GM12891 (cell line): ENCODE results near the gene NUTF2.

ENCODE experiments used
- DNase-seq: peaks from one replicate; pipeline ENCODE4 v3.0.0; 2011; ENCODE audit warnings: low spot score; ENCODE audit not compliant: insufficient read length
- FAIRE-seq: peaks from 2 replicates; lab custom pipeline; 2011; peaks lifted over from hg19 to GRCh38; lab: Jason Lieb, UNC
- PAX5 ChIP-seq: IDR thresholded peaks from 2 replicates; pipeline ENCODE4 v1.6.1; 2011; ENCODE audit warnings: low read length, moderate library complexity, mild to moderate bottlenecking; ENCODE audit not compliant: insufficient read depth, severe bottlenecking
- POLR2A ChIP-seq: IDR thresholded peaks from 2 replicates; pipeline ENCODE4 v1.6.1; 2011; ENCODE audit warnings: low read depth, low read length, control low read depth
- POLR2AphosphoS5 ChIP-seq: IDR thresholded peaks from 2 replicates; pipeline ENCODE4 v1.6.1; 2011; ENCODE audit warnings: low read depth, low read length, control low read depth
- POU2F2 ChIP-seq: IDR thresholded peaks from 2 replicates; pipeline ENCODE4 v1.6.1; 2011; ENCODE audit warnings: low read depth, mild to moderate bottlenecking, control low read depth, low read length, moderate library complexity
- SPI1 ChIP-seq: IDR thresholded peaks from 2 replicates; pipeline ENCODE4 v1.6.1; 2011; ENCODE audit warnings: low read depth, low read length, control low read depth
- TAF1 ChIP-seq: IDR thresholded peaks from 2 replicates; pipeline ENCODE4 v1.6.1; 2011; ENCODE audit warnings: low read depth, low read length, control low read depth

Gene NUTF2

GRCh38 chr16:67811899-67812298 lies 34.8 kb upstream of the NUTF2 start:
- TF ChIP-seq PAX5 (no peak), TAF1 (no peak), POU2F2 (no peak), POLR2A (no peak), POLR2AphosphoS5 (no peak), SPI1 (no peak)
- no peak for FAIRE-seq

DNA sequence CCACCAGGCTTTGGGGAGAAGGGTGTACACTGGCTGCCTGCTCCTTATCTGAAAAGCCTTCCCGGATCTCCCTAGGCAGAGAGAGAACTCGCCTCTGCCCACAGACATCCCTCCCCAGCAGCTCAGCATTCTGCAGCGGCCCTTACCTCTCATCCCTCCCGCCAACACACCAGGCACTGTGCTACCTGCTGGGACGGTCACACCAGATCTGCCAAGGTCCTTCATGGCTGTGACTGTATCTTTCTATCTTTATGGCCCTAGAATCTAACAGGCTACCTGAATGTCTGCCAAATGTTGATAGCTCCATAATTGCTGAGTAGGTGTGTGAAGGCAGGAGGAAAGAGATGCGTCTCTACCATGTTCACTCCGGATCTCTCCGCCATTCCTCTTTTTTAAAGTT lies 32.2 kb upstream of the NUTF2 start:
- no peak for TF ChIP-seq SPI1
- TF ChIP-seq PAX5 = no peak
- TF ChIP-seq POLR2AphosphoS5 = no peak
- TF ChIP-seq POLR2A = no peak
- TF ChIP-seq TAF1 = no peak
- no peak for TF ChIP-seq POU2F2
- FAIRE-seq = no peak
- no peak for DNase-seq

More at GRCh38 chr16:67811899-67812298, 34.8 kb upstream of the NUTF2 start:
- DNase-seq = no peak

DNA sequence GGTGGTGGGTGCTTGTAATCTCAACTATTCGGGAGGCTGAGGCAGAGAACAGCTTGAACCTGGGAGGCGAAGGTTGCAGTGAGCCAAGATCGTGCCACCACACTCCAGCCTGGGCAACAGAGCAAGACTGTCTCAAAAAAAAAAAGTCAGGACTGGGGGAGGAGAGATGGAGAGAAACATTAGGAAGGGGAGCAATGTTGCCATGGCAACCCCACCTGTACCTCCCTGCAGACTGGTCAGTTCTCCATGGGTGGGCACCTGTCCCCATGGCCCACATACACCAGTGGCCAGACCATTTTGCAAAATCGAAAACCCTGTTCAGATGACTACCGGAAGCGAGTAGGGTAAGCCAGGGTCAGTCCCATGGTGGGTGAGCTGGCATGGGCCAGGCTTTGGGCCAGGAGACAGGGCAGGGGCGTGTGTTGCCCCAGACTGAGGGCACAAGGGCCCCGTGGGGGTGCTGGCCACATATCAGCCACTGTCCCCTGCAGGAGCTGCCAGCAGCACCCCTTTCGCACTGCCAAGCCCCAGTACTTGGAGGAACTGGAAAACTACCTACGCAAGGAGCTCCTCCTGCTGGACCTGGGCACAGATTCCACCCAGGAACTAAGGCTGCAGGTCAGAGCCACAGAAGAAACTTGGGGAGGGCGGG lies 26.0 kb upstream of the NUTF2 start:
- TF ChIP-seq POLR2A = no peak
- TF ChIP-seq SPI1 = no peak
- TF ChIP-seq TAF1 = no peak
- no peak for TF ChIP-seq POLR2AphosphoS5
- no peak for FAIRE-seq
- no peak for DNase-seq

- DNase-seq (no peak), FAIRE-seq (no peak)
- no peak for TF ChIP-seq POLR2A
- no peak for TF ChIP-seq SPI1
- TF ChIP-seq POU2F2 = no peak
- TF ChIP-seq TAF1 = no peak
- no peak for TF ChIP-seq PAX5
These were observed 24.2 kb upstream of the NUTF2 start for GRCh38 chr16:67822511-67822910.

GRCh38 chr16:67825119-67825518 lies 21.6 kb upstream of the NUTF2 start:
- DNase-seq (no peak), FAIRE-seq (no peak)
- TF ChIP-seq PAX5 = no peak
- no peak for TF ChIP-seq POLR2AphosphoS5
- TF ChIP-seq POLR2A = no peak
- TF ChIP-seq TAF1 = no peak
- no peak for TF ChIP-seq SPI1
- no peak for TF ChIP-seq POU2F2

- FAIRE-seq (no peak), DNase-seq (no peak)
These were observed 20.8 kb upstream of the NUTF2 start for GRCh38 chr16:67825906-67826305.

GRCh38 chr16:67828651-67829050 lies 18.1 kb upstream of the NUTF2 start:
- DNase-seq (no peak), FAIRE-seq (no peak)
- no peak for TF ChIP-seq PAX5
- no peak for TF ChIP-seq SPI1
- TF ChIP-seq POLR2A = no peak
- TF ChIP-seq POLR2AphosphoS5 = no peak
- no peak for TF ChIP-seq POU2F2
- no peak for TF ChIP-seq TAF1

More at GRCh38 chr16:67825906-67826305, 20.8 kb upstream of the NUTF2 start:
- TF ChIP-seq PAX5 (no peak), TAF1 (no peak), POLR2AphosphoS5 (no peak), SPI1 (no peak), POLR2A (no peak), POU2F2 (no peak)

DNA sequence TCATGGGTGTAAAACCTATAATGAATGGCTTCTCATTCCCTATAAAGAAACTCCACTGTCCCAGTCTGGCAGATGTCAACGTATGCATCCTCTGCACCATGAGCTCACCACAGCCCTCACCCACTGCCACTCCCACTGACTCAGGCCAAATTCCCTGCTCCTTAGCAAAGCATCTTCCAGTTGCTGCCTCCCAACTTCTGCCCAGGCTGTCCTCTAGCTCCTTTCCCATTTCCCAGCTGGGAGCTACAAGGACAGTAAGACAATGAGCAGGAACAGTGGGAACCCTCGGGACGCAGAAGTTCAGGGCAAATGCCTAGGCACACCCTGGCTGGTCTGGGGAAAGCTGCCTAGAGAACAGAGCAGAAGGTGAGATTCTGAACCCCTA lies 13.7 kb upstream of the NUTF2 start:
- no peak for FAIRE-seq
- no peak for DNase-seq
- TF ChIP-seq PAX5 (no peak), POLR2AphosphoS5 (no peak), POLR2A (no peak), POU2F2 (no peak), TAF1 (no peak), SPI1 (no peak)

DNA sequence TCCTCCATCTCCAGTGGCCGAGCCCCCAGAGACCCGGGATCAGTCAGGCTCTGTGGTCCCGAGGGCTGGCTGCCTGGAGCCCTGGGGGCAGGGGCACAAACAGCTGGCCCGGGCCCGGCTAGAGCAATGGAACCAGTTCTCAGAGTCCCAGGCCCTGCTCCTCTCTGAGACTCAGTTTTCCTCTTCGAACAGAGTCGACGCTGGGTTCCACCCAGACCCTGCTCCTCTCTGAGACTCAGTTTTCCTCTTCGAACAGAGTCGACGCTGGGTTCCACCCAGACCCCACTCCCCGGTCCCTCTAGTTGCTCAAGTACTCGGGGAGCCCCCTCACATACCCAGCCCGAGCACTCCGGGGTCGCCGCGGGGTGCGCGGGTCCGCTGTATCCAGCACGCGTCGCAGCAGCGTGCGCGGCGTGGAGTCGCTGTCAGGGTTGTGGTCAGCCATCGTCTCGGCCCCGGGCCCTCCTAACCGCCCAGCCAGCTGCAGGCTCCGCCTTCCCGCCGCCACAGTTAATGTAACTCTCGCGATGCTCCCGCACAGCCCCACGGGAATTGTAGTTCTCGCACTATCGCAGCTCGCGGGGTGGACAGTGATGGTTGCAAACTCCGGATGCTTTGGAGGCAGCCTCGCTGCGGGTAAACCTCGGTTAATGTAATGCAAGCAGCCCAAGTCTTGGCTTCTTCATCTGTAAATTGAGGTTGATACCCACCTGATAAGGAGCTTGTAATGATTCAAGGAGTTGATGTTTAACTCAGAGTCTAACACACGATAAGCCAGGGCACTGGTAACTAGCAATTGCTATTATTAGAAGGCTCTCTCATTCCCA lies 13.1 kb upstream of the NUTF2 start:
- TF ChIP-seq TAF1 = peak; percentile 99
- peak; percentile 85 for TF ChIP-seq POLR2AphosphoS5
- peak; percentile 88 for TF ChIP-seq POU2F2
- TF ChIP-seq POLR2A = peak; percentile 90
- no peak for TF ChIP-seq SPI1
- TF ChIP-seq PAX5 = no peak
- DNase-seq = peak; percentile 99
- FAIRE-seq = peak; percentile 96
